ENCODE measurements around the gene C12orf56. TPM values are rescaled to one million over a fixed set of nuclear protein-coding genes. Genes with fewer than 3 reads are reported as not detected.

Gene C12orf56
- total RNA-seq, 1 donor from 2014 or later = 0.10 TPM

DNA sequence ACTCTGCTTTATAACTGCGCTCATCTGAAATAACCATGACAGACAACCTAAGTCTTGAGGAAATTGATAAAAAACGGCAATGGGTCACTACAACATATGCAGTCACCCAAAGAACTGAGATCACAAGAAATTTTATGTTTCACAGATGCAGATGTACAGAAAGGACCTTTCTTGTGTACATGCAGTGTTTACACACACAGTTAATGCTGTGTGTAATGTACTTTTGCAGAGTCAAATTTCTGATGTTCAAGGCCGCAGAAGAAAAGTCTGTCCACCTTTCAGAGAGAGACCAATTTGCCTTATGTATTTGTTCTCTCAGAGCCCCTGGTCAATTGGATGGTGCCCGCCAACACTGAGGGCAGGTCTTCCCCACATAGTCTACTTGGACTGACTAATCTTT lies 38.4 kb upstream of the C12orf56 start:
- Mint-ChIP-seq H3K27me3 (ENCODE audit: low read depth) (no peaks in the 10 kb centered on the region), H3K4me3 (ENCODE audit: unreplicated experiment) (no peak overlapping the region)

DNA sequence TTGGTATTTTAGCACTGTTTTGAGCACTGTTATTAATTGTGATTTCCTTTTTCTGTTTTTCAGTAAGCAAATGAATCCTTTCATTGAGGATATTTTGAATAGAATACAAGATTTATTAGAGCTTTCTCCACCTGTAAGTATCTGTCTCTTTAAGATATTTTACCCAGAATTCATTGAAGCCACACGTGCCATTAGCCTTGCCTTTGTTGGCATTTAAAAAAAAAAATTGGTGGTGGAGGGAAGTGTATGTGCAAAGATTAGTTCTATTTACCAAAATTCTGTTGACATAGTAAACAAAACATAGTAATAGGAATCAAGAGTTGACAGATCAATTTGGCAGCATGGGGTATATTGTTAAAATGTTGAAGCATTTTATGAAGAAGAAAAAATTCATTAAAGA lies 37.4 kb upstream of the C12orf56 start:
- Mint-ChIP-seq H3K27ac (ENCODE audit: unreplicated experiment) (no peak overlapping the region), H3K9me3 (ENCODE audit: low read depth) (no peaks in the 10 kb centered on the region), H3K4me3 (ENCODE audit: unreplicated experiment) (no peak overlapping the region), H3K4me1 (ENCODE audit: low read depth) (peaks cover 25% of the 10 kb centered on the region), H3K36me3 (ENCODE audit: low read depth) (peaks cover 68% of the 10 kb centered on the region), H3K27me3 (ENCODE audit: low read depth) (no peaks in the 10 kb centered on the region)
- DNase-seq (ENCODE audit: low spot score) = no peak
- TF ChIP-seq, protein P1, sequence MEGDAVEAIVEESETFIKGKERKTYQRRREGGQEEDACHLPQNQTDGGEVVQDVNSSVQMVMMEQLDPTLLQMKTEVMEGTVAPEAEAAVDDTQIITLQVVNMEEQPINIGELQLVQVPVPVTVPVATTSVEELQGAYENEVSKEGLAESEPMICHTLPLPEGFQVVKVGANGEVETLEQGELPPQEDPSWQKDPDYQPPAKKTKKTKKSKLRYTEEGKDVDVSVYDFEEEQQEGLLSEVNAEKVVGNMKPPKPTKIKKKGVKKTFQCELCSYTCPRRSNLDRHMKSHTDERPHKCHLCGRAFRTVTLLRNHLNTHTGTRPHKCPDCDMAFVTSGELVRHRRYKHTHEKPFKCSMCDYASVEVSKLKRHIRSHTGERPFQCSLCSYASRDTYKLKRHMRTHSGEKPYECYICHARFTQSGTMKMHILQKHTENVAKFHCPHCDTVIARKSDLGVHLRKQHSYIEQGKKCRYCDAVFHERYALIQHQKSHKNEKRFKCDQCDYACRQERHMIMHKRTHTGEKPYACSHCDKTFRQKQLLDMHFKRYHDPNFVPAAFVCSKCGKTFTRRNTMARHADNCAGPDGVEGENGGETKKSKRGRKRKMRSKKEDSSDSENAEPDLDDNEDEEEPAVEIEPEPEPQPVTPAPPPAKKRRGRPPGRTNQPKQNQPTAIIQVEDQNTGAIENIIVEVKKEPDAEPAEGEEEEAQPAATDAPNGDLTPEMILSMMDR (IDR thresholded peaks at IDR 0.05) = no peak

More for the DNA sequence above, 38.4 kb upstream of the C12orf56 start:
- no peaks in the 10 kb centered on the region for H3K9me3 Mint-ChIP-seq (ENCODE audit: low read depth)
- no peak for DNase-seq (ENCODE audit: low spot score)
- H3K4me1 Mint-ChIP-seq (ENCODE audit: low read depth) = peaks cover 25% of the 10 kb centered on the region
- H3K36me3 Mint-ChIP-seq (ENCODE audit: low read depth) = peaks cover 67% of the 10 kb centered on the region
- TF ChIP-seq, protein P1 (IDR thresholded peaks at IDR 0.05) = no peak
- H3K27ac Mint-ChIP-seq (ENCODE audit: unreplicated experiment) = no peak overlapping the region

DNA sequence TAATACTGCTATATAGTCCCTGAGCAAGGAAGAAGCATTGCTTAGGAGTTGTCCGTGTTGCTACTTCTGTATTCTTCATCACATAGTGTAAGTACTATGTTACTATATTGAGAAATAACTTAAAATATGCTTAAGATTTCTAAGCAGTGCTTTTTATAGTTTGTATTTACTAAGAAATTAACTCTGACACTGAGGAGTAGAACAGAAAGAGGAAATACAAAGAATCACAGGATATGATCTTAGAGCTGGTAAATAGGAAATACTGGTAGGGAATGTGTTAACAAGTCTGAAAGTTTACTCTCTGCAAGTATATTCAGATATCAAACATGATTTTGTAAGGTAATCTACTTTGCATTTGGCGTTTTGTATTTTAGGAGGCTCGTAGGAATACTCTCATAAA lies 29.1 kb upstream of the C12orf56 start:
- H3K27ac Mint-ChIP-seq (ENCODE audit: unreplicated experiment) = no peak overlapping the region
- H3K4me3 Mint-ChIP-seq (ENCODE audit: unreplicated experiment) = no peak overlapping the region
- TF ChIP-seq, protein P1 (IDR thresholded peaks at IDR 0.05) = no peak
- peaks cover 40% of the 10 kb centered on the region for H3K36me3 Mint-ChIP-seq (ENCODE audit: low read depth)
- no peaks in the 10 kb centered on the region for H3K27me3 Mint-ChIP-seq (ENCODE audit: low read depth)
- H3K9me3 Mint-ChIP-seq (ENCODE audit: low read depth) = no peaks in the 10 kb centered on the region
- DNase-seq (ENCODE audit: low spot score) = no peak
- H3K4me1 Mint-ChIP-seq (ENCODE audit: low read depth) = no peaks in the 10 kb centered on the region

DNA sequence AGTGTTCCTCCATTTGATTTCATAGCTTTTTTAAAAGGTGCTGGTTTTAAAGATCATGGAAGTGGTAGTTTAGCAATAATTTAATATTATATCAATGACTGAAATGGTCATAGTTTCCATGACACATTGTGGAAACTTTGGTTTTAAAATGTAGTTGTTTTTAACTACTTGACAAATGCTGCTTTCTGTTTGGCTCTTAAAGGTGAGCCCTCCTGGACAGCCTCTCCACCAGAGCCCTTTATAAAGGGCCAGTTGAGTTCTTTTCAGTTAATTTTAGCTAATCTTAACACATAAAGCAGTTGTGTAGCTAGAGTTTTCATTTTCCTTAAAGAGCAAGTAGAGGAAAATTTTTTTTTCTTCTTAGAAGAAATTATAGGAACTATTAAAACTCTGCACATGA lies 27.7 kb upstream of the C12orf56 start:
- H3K4me1 Mint-ChIP-seq (ENCODE audit: low read depth) = no peaks in the 10 kb centered on the region
- TF ChIP-seq, protein P1 (IDR thresholded peaks at IDR 0.05) = no peak
- peaks cover 36% of the 10 kb centered on the region for H3K36me3 Mint-ChIP-seq (ENCODE audit: low read depth)
- no peaks in the 10 kb centered on the region for H3K27me3 Mint-ChIP-seq (ENCODE audit: low read depth)
- H3K27ac Mint-ChIP-seq (ENCODE audit: unreplicated experiment) = no peak overlapping the region
- H3K9me3 Mint-ChIP-seq (ENCODE audit: low read depth) = no peaks in the 10 kb centered on the region
- no peak overlapping the region for H3K4me3 Mint-ChIP-seq (ENCODE audit: unreplicated experiment)
- DNase-seq (ENCODE audit: low spot score) = no peak

DNA sequence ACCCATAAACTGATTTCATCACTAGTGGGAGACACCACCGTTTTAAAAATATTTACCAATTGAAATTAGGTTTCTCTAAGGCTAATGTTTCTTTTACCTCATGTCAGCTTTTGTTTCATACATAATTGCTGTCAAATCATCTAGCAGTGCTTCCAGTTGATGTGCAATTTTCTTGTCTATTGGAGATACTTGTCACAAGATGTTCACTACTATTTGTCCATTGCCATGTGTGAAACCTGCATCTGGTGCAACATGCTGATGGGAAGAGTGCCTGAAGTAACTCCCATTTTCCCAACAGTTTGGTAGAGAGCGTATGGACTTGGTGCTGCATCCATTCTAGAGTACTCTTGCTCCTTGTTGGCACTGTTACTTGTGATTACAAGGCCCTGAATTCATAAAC lies 23.3 kb upstream of the C12orf56 start:
- TF ChIP-seq, protein P1 (IDR thresholded peaks at IDR 0.05) = no peak
- Mint-ChIP-seq H3K27me3 (ENCODE audit: low read depth) (no peaks in the 10 kb centered on the region), H3K36me3 (ENCODE audit: low read depth) (peaks cover 28% of the 10 kb centered on the region), H3K4me3 (ENCODE audit: unreplicated experiment) (no peak overlapping the region), H3K4me1 (ENCODE audit: low read depth) (peaks cover 19% of the 10 kb centered on the region), H3K27ac (ENCODE audit: unreplicated experiment) (no peak overlapping the region), H3K9me3 (ENCODE audit: low read depth) (no peaks in the 10 kb centered on the region)
- no peak for DNase-seq (ENCODE audit: low spot score)

Data from chondrocyte (in vitro differentiated cells).